Measurements from ENCODE around the gene PLIN5.

DNA sequence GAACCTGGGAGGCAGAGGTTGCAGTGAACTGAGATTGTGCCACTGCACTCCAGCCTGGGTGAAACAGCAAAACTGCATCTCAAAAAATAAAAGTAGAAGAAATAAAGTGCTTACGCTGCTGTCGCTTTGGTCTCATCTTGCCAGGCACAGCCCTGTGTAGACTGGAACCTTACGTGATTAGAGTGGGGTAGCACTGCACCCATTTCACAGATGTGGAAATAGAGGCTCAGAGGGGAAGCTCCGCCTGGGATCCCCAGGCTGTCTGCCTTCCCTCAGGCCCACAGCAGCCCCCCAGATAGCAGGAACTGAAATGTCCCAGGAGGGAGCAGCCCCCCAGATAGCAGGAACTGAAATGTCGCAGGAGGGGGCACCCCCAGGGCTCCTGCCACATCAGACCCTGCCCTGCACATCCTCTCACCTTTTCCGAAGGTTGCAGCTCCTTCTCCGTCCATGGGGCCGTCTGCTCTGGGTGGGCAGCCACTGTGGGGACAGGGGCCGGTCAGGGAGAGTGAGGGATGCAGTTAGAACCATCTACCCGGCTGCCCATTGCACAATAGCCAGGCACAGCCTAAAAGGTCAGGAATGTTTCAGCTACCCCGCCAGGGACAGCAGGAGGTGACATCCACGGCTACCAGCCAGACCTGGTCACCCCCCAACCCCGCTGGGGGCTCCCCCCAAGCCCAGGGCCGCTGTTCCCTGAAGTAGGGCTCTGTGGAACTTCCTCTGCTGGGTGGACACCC lies 18.7 kb downstream of the PLIN5 start:
- TF ChIP-seq, protein P1, sequence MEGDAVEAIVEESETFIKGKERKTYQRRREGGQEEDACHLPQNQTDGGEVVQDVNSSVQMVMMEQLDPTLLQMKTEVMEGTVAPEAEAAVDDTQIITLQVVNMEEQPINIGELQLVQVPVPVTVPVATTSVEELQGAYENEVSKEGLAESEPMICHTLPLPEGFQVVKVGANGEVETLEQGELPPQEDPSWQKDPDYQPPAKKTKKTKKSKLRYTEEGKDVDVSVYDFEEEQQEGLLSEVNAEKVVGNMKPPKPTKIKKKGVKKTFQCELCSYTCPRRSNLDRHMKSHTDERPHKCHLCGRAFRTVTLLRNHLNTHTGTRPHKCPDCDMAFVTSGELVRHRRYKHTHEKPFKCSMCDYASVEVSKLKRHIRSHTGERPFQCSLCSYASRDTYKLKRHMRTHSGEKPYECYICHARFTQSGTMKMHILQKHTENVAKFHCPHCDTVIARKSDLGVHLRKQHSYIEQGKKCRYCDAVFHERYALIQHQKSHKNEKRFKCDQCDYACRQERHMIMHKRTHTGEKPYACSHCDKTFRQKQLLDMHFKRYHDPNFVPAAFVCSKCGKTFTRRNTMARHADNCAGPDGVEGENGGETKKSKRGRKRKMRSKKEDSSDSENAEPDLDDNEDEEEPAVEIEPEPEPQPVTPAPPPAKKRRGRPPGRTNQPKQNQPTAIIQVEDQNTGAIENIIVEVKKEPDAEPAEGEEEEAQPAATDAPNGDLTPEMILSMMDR (IDR thresholded peaks at IDR 0.05): no peak
- no peak for TF ChIP-seq EP300 (IDR thresholded peaks at IDR 0.05)
